A673 (cell line): ENCODE results near the gene SPPL3. TPM values are rescaled to one million over a fixed set of nuclear protein-coding genes. Genes with fewer than 3 reads are reported as not detected.
"Not testable (repeated sequence)": the region's sequence is repeated elsewhere in the genome, so short reads cannot be mapped to it uniquely, and the experiment has no call there.

Experiments used
- BruUV-seq: library from RNA; stranded (reverse); fragments of 400-500 nt; replicated peaks from 2 replicates; lab custom pipeline; 2021; lab: Mats Ljungman, UMichigan
- CTCF ChIA-PET: fragments of 300-600 bp; sonication (Branson Sonifier 250); formaldehyde crosslinking; loops from one replicate; lab custom pipeline; 2022; ENCODE audit warnings: antibody characterized with exemption; lab: Charles Lee
- POLR2A ChIA-PET: fragments of 300-600 bp; sonication (Branson Sonifier 250); formaldehyde crosslinking; loops from one replicate; lab custom pipeline; 2022; ENCODE audit warnings: antibody characterized with exemption; ENCODE audit not compliant: low non-redundant PET; lab: Charles Lee
- DNase-seq: peaks from one replicate; pipeline ENCODE4 v3.0.0-alpha.2; 2015; ENCODE audit warnings: low spot score
- H3K27ac ChIP-seq: fragments of 200-600 bp; sonication (generic); 2 replicates; pipeline ENCODE4 v1.5.1; 2016; ENCODE audit warnings: mixed run types, low read depth, mild to moderate bottlenecking, mixed read lengths, antibody characterized with exemption, low read length; ENCODE audit not compliant: poor library complexity, severe bottlenecking
- H3K27me3 ChIP-seq: fragments of 200-600 bp; sonication (generic); replicated peaks from 2 replicates; pipeline ENCODE4 v1.6.1; 2017; ENCODE audit warnings: mixed run types, low read depth, mild to moderate bottlenecking, mixed read lengths, antibody characterized with exemption, low read length; ENCODE audit not compliant: insufficient read depth, poor library complexity
- H3K36me3 ChIP-seq: fragments of 200-600 bp; sonication (generic); 2 replicates; pipeline ENCODE4 v1.6.1; 2016; ENCODE audit warnings: mixed run types, mild to moderate bottlenecking, mixed read lengths, antibody characterized with exemption, low read length; ENCODE audit not compliant: insufficient read depth, poor library complexity, severe bottlenecking
- H3K4me1 ChIP-seq: fragments of 200-600 bp; sonication (generic); 2 replicates; pipeline ENCODE4 v1.6.1; 2017; ENCODE audit warnings: mixed run types, mild to moderate bottlenecking, mixed read lengths, antibody characterized with exemption, low read length; ENCODE audit not compliant: insufficient read depth, poor library complexity, severe bottlenecking
- H3K4me3 ChIP-seq: fragments of 200-600 bp; sonication (generic); 2 replicates; pipeline ENCODE4 v1.5.1; 2016; ENCODE audit warnings: low read depth, mixed run types, mild to moderate bottlenecking, mixed read lengths, low read length; ENCODE audit not compliant: poor library complexity, severe bottlenecking
- H3K9me3 ChIP-seq: fragments of 200-600 bp; sonication (generic); 2 replicates; pipeline ENCODE4 v1.6.1; 2016; ENCODE audit warnings: mixed run types, low read depth, mild to moderate bottlenecking, mixed read lengths, antibody characterized with exemption, low read length; ENCODE audit not compliant: poor library complexity, severe bottlenecking
- EZH2 ChIP-seq: fragments of 200-600 bp; sonication (generic); IDR thresholded peaks from 2 replicates; pipeline ENCODE4 v1.6.1; 2017; ENCODE audit warnings: borderline replicate concordance, low read depth, mild to moderate bottlenecking, mixed read lengths, antibody characterized with exemption, low read length; ENCODE audit not compliant: poor library complexity, severe bottlenecking
- intact Hi-C: fragments of 100-400 bp; cut with micrococcal nuclease; formaldehyde crosslinking; loops from one replicate; pipeline ENCODE4 v1.10.0; 2022; ENCODE audit not compliant: unreplicated experiment
- total RNA-seq: library from RNA; stranded (reverse); gene quantifications from 2 replicates; pipeline ENCODE4 v1.2.3, GENCODE V29; 2021
- TF ChIP-seq, protein P1 (sequence below): fragments of 300-800, 200-600 bp; sonication (generic); conservative IDR thresholded peaks from 2 replicates; pipeline ENCODE4 v1.5.1; 2017; ENCODE audit warnings: low read depth, mild to moderate bottlenecking, antibody characterized with exemption, low read length, moderate library complexity, mixed read lengths

SPPL3 gene
- total RNA-seq, 1 experiment from 2014 or later = 46.9 TPM

GRCh38 chr12:120901818-120902217 is 2.3 kb downstream of the SPPL3 start:
- ChIA-PET CTCF (no interaction called here), POLR2A (no interaction called here)
- TF ChIP-seq, protein P1, sequence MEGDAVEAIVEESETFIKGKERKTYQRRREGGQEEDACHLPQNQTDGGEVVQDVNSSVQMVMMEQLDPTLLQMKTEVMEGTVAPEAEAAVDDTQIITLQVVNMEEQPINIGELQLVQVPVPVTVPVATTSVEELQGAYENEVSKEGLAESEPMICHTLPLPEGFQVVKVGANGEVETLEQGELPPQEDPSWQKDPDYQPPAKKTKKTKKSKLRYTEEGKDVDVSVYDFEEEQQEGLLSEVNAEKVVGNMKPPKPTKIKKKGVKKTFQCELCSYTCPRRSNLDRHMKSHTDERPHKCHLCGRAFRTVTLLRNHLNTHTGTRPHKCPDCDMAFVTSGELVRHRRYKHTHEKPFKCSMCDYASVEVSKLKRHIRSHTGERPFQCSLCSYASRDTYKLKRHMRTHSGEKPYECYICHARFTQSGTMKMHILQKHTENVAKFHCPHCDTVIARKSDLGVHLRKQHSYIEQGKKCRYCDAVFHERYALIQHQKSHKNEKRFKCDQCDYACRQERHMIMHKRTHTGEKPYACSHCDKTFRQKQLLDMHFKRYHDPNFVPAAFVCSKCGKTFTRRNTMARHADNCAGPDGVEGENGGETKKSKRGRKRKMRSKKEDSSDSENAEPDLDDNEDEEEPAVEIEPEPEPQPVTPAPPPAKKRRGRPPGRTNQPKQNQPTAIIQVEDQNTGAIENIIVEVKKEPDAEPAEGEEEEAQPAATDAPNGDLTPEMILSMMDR = no peak
- TF ChIP-seq EZH2 = no peak
- no peaks in the 10 kb centered on the region for H3K9me3 ChIP-seq
- no TSS peak for BruUV-seq
- peaks cover 9% of the 10 kb centered on the region for H3K4me1 ChIP-seq
- no peak overlapping the region for H3K27ac ChIP-seq
- DNase-seq = no peak
- H3K36me3 ChIP-seq = no peaks in the 10 kb centered on the region
- peak overlapping the region; percentile 99 for H3K4me3 ChIP-seq
- H3K27me3 ChIP-seq = no peaks in the 10 kb centered on the region
- intact Hi-C loops = no loop called here

GRCh38 chr12:120901101-120901500 is 3.1 kb downstream of the SPPL3 start:
- POLR2A ChIA-PET, CTCF ChIA-PET, intact Hi-C loops: not testable (repeated sequence)

GRCh38 chr12:120895532-120895931 is 8.6 kb downstream of the SPPL3 start:
- Histone ChIP-seq H3K36me3 (no peaks in the 10 kb centered on the region), H3K27me3 (no peaks in the 10 kb centered on the region), H3K4me1 (no peaks in the 10 kb centered on the region), H3K4me3 (no peak overlapping the region), H3K9me3 (no peaks in the 10 kb centered on the region), H3K27ac (no peak overlapping the region)
- TF ChIP-seq, protein P1 = no peak
- no peak for TF ChIP-seq EZH2
- ChIA-PET CTCF (no interaction called here), POLR2A (no interaction called here)
- intact Hi-C loops = no loop called here
- no TSS peak for BruUV-seq
- DNase-seq = no peak

More at GRCh38 chr12:120901101-120901500, 3.1 kb downstream of the SPPL3 start:
- H3K9me3 ChIP-seq, H3K36me3 ChIP-seq, BruUV-seq, H3K27me3 ChIP-seq, H3K27ac ChIP-seq, DNase-seq, H3K4me1 ChIP-seq, H3K4me3 ChIP-seq: not testable (repeated sequence)

DNA sequence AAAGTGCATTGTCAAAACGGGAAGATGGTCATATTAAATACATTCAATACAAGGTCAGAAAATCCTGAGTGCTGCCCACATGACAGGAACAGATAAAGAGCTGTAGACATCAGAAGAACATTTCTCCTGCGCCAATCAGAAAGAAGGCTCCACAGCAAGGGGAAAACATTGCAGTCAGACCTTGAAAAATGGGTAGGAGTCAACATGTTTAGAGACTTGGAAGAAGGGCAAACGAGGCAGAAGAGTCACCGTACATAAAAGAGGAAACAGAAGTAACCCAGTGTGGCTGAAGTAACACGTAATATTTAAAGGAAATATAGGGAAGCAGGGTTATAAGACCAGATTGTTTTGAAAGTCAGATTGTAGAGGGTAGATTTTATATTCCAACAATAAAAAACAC is 11.9 kb downstream of the SPPL3 start:
- H3K27me3 ChIP-seq = no peaks in the 10 kb centered on the region
- H3K36me3 ChIP-seq = no peaks in the 10 kb centered on the region
- no peak overlapping the region for H3K4me3 ChIP-seq
- no TSS peak for BruUV-seq
- no peak overlapping the region for H3K27ac ChIP-seq
- no peaks in the 10 kb centered on the region for H3K9me3 ChIP-seq
- DNase-seq = no peak
- TF ChIP-seq, protein P1 = no peak
- TF ChIP-seq EZH2 = no peak
- no peaks in the 10 kb centered on the region for H3K4me1 ChIP-seq
- intact Hi-C loops = no loop called here
- ChIA-PET CTCF (interaction anchor here (0.7 kb wide), 1 partner anchor 223 kb away, joined by 3 read pairs; no protein-coding TSS in a partner anchor), POLR2A (no interaction called here)
